Measurements from ENCODE around the gene KLK6. TPM values are rescaled to one million over a fixed set of nuclear protein-coding genes. Genes with fewer than 3 reads are reported as not detected.

Gene KLK6
- total RNA-seq, 2 donors from 2014 or later: not detected

GRCh38 chr19:51005248-51005647 lies 35.9 kb upstream of the KLK6 start:
- H3K27me3 ChIP-seq (replicated peaks; ENCODE audit: insufficient read depth): no peaks in the 10 kb centered on the region
- no peaks in the 10 kb centered on the region for H3K36me3 ChIP-seq
- H3K9me3 ChIP-seq: no peaks in the 10 kb centered on the region
- H3K4me3 ChIP-seq: no peak overlapping the region
- ATAC-seq (ENCODE audit: insufficient number of reproducible peaks, low FRiP score, low read depth) (no peak), DNase-seq (ENCODE audit: low spot score) (no peak)
- no peaks in the 10 kb centered on the region for H3K4me1 ChIP-seq (ENCODE audit: control insufficient read depth in 1 of 2, low read depth in 2 of 2)
- H3K27ac ChIP-seq: no peak overlapping the region
- TF ChIP-seq CTCF (IDR thresholded peaks at IDR 0.05): no peak

GRCh38 chr19:51003316-51003715 lies 33.9 kb upstream of the KLK6 start:
- Histone ChIP-seq H3K4me3 (no peak overlapping the region), H3K4me1 (ENCODE audit: control insufficient read depth in 1 of 2, low read depth in 2 of 2) (no peaks in the 10 kb centered on the region), H3K27me3 (replicated peaks; ENCODE audit: insufficient read depth) (no peaks in the 10 kb centered on the region), H3K36me3 (no peaks in the 10 kb centered on the region), H3K9me3 (no peaks in the 10 kb centered on the region), H3K27ac (no peak overlapping the region)
- no peak for DNase-seq (ENCODE audit: low spot score)
- ATAC-seq (ENCODE audit: insufficient number of reproducible peaks, low FRiP score, low read depth): no peak
- no peak for TF ChIP-seq CTCF (IDR thresholded peaks at IDR 0.05)

- H3K27me3 ChIP-seq (replicated peaks; ENCODE audit: insufficient read depth): no peaks in the 10 kb centered on the region
- no peaks in the 10 kb centered on the region for H3K9me3 ChIP-seq
- no peaks in the 10 kb centered on the region for H3K36me3 ChIP-seq
- no peak for DNase-seq (ENCODE audit: low spot score)
- TF ChIP-seq CTCF (IDR thresholded peaks at IDR 0.05): no peak
- H3K4me1 ChIP-seq (ENCODE audit: control insufficient read depth in 1 of 2, low read depth in 2 of 2): no peaks in the 10 kb centered on the region
- H3K4me3 ChIP-seq: no peak overlapping the region
- no peak overlapping the region for H3K27ac ChIP-seq
- ATAC-seq (ENCODE audit: insufficient number of reproducible peaks, low FRiP score, low read depth): no peak
These were observed 33.3 kb upstream of the KLK6 start for GRCh38 chr19:51002542-51003311.

GRCh38 chr19:51002089-51002532 lies 32.7 kb upstream of the KLK6 start:
- H3K4me3 ChIP-seq: no peak overlapping the region
- no peak for TF ChIP-seq CTCF (IDR thresholded peaks at IDR 0.05)
- ATAC-seq (ENCODE audit: insufficient number of reproducible peaks, low FRiP score, low read depth) (no peak), DNase-seq (ENCODE audit: low spot score) (no peak)
- H3K27ac ChIP-seq: no peak overlapping the region
- no peaks in the 10 kb centered on the region for H3K9me3 ChIP-seq
- H3K36me3 ChIP-seq: no peaks in the 10 kb centered on the region
- no peaks in the 10 kb centered on the region for H3K27me3 ChIP-seq (replicated peaks; ENCODE audit: insufficient read depth)
- H3K4me1 ChIP-seq (ENCODE audit: control insufficient read depth in 1 of 2, low read depth in 2 of 2): no peaks in the 10 kb centered on the region

GRCh38 chr19:51001515-51001914 lies 32.1 kb upstream of the KLK6 start, which contains the start of gene KLK8:
TSS of gene KLK8 (minus strand) at chr19:51001604. CDS start at chr19:51001167, 437 bp downstream.
- ATAC-seq (ENCODE audit: insufficient number of reproducible peaks, low FRiP score, low read depth) (no peak), DNase-seq (ENCODE audit: low spot score) (no peak)
- Histone ChIP-seq H3K27me3 (replicated peaks; ENCODE audit: insufficient read depth) (no peaks in the 10 kb centered on the region), H3K4me1 (ENCODE audit: control insufficient read depth in 1 of 2, low read depth in 2 of 2) (no peaks in the 10 kb centered on the region), H3K9me3 (no peaks in the 10 kb centered on the region), H3K27ac (no peak within 1 kb of the TSS), H3K4me3 (no peak within 1 kb of the TSS), H3K36me3 (no peaks in the 10 kb centered on the region)
- TF ChIP-seq CTCF (IDR thresholded peaks at IDR 0.05): no peak
